Measurements from ENCODE around the gene OTULINL.

Gene OTULINL

DNA sequence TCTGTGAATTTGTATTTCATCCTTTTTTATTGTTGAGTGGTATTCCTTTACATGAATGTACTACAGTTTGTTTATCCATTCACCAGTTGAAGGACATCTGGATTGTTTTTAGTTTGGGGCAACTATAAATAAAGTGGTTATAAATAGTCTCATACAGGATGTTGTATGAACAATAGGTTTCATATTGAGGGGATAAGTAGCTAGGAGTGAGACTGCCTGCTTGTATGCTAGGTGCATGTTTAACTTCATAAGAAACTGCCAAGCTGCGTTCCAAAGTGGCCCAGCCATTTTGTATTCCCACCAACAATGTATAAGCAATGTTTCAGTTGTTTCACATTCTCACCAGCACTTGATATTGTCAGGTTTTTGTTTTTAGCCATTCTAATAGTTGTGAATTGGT is 21.5 kb downstream of the OTULINL start:
- DNase-seq: no peak

GRCh38 chr5:14607104-14607503 is 25.5 kb downstream of the OTULINL start:
- DNase-seq: no peak

GRCh38 chr5:14608169-14608568 is 26.6 kb downstream of the OTULINL start:
- no peak for DNase-seq

DNA sequence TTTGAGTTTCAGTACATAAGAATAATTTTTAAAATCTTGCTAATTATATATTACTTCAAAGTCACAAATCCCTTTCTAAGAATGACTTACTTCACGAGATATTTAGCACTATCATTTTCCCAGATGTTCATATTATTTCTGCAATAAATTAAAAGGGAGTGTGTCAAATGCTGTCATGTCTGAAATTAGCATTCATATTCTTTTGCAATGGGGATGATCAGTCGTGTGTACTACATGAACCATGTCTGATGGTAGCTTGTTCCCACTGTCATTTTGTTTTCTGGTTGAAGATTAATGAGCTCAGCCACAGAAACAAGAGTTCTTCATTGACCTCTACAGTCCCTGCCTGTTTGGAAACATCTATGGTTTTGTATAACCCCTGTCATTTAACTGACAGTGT is 30.1 kb downstream of the OTULINL start:
- DNase-seq: no peak

DNA sequence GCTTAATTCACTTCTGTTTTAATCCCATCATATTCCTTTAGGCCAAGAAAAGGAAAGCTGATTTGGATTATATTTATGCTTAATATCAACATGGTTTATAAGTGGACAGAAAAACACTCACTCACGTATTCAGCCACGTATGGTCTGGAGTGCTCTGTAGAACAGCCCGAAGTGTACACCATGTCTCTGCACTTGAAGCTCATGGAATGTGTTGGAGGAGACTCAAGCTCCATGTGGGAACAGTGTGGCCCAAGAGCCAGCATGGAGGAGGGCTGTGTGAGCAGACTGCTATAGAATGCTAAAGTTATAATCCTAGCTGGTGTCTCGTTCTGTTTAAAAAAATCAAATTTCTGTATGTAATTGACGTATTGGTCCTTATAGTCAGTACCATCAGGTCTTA is 32.9 kb downstream of the OTULINL start:
- no peak for DNase-seq

DNA sequence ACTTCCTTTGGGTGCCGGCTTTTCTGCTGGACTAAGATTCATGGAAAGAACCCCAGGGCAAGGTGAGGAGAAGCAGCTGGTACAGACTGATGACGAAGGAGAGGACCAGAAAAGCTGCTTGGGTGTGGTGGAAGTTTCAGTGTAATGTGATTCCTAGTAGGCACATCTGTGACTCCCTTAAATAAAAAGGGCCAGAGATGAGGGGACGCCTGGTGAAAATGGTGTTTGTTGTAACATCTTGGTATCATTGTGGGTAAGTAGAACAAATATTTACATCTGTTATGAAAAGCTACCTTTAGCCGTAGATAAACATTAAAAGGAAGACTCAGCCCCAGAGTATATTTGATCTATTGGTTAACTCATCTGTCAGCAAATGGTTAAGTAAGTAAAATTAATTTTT is 33.8 kb downstream of the OTULINL start:
- no peak for DNase-seq

- DNase-seq: no peak
Measured at GRCh38 chr5:14617441-14617840, 35.8 kb downstream of the OTULINL start.

GRCh38 chr5:14627270-14627669 is 45.7 kb downstream of the OTULINL start:
- no peak for DNase-seq

- peak; percentile 64 for DNase-seq
Measured at GRCh38 chr5:14628346-14628745, 46.8 kb downstream of the OTULINL start.

DNA sequence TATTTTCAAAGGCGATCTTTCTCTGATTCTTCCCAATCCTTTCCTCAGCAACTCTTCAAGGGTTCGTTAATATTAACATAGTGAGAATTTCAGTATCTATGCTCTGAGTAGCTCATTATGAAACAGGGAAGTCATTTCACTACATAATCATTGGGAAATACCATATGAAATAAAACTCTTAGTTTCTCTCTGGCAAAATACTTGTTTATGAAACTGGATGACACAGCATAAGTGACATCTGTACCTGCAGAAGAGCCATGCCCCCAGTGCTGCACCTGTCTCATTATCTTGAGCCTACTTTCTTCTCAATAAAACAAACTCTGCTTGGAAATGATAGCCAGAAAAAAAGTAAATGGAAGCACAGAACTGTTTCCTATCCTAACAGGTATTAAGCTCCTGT is 49.1 kb downstream of the OTULINL start:
- DNase-seq: no peak

DNA sequence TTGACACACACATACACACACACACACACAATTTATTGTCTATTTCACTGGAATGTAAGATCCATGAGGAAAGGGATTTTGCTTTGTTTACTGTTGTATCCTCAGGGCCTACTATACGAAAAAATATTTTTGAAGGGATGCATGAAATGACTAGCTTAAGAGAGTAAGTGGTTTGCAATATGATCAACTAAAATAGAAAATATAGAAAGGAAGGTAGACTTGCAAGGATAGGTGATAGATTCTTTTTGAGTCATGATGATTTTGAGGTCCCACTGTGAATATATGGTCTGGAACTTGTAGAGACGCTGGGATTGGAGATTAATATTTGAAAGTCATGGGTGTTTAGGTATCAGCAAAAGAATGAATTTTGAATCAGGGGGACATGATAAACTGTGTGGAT is 54.1 kb downstream of the OTULINL start:
- no peak for DNase-seq

DNA sequence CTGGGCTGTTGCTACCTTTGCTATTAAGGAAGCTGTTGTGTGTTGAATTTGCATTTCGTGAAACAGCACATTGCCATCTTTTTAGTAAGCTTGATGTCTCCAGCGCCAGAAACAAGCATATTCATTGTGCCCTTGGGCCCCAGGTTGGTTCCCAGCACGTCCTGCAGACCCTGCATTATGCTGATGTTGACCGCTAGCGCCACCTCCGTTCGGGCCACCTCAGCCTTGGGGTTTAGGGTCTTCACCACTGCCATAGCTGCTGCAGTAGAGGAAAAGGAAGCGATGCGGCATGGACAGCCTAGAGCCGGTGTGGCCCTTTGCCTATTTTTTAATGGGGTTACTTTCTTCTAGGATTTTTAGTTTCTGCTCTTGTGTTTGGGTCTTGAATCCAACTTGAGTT is 59.2 kb downstream of the OTULINL start:
- DNase-seq: no peak

GRCh38 chr5:14644623-14645237 is 63.1 kb downstream of the OTULINL start:
- no peak for DNase-seq

GRCh38 chr5:14650052-14650451 is 68.5 kb downstream of the OTULINL start:
- no peak for DNase-seq

- no peak for DNase-seq
Measured at GRCh38 chr5:14655146-14655741, 73.7 kb downstream of the OTULINL start.

DNA sequence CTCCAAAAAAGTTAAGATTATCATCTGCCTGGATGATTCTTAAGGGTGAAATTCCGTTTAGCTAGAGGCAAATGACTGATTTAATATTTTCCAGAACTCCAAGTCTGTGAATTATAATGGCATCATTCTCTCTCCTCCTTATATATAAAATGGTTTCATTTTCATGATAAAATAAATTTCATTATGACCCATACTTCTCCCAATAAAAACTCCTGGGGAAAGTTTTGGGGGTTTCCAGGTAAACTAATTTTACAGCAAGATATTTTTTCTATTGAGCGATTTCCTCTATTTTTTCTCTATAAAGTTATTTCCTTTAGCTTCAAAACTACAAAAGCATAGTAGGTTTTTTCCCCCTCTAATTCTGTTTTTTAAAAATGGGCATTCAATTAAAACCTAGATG is 75.3 kb downstream of the OTULINL start:
- no peak for DNase-seq

DNA sequence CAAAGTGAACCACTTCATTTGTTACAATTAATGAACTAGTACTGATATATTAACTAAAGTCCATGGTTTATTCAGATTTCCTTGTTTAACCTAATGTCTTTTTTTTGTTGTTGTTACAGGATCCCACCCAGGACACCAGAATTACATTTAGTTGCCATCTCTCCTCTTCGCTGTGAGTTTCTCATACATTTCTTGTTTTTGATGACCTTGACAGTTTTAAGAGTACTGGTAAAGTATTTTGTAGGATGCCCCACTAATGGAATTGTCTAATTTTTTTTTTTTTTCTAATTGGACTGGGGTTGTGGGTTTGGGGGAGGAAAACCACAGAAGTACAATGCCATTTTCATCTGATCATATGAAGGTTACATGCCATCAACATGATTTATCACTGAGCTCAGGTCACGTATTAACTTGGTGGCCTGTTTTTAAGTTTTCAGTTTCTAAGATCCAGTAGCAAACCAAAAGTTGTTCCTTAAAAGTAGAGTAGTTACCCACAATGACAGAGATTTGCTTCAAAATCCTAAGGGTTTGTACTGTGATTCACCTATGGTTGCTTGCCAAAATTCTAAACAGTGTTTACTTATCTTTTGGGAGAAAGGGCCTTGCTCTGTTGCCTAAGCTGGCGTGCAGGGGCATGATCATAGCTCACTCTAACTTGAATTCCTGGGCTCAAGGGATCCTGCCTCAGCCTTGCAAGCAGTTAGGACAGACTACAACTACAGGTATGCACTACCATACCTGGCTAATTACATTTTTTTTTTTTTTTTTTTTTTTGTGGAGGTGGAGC is 78.4 kb downstream of the OTULINL start:
- no peak for DNase-seq

DNA sequence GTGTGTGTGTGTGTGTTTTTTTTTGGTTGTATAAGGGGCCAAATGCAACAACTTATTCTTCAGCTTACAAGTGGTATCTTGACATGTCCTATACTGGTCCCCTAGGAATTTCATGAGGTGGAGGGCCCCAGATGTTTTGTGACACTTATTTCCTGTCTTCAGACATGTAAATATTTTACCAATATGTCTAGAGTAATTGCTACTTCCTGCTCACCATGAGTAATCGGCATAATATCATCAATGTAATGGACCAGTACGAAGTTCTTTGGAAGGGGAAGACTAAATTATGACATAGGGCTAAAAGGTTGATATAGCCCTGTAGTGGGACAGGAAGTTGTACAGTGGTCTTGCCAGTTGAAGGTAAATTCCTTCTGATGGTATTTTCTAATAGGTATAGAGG is 79.2 kb downstream of the OTULINL start:
- DNase-seq: no peak

All from femur (tissue), 1 donor.